HEK293 (cell line): ENCODE results near the gene SLC35G6.
A peak's percentile ranks its signal among the peaks of the same experiment; 100 is the strongest.

Source experiments
- CTCF ChIP-seq: fragments of 450-650 bp; formaldehyde crosslinking; IDR thresholded peaks from 2 replicates; pipeline ENCODE4 v1.5.1; 2016; ENCODE audit warnings: missing biosample characterization, missing genetic modification characterization
- HOXA7 ChIP-seq: sonication (generic); formaldehyde crosslinking; IDR thresholded peaks from 2 replicates; pipeline ENCODE4 v1.8.1; 2022; ENCODE audit warnings: missing genetic modification reagents, borderline replicate concordance
- KLF1 ChIP-seq: fragments of 450-650 bp; formaldehyde crosslinking; IDR thresholded peaks from 2 replicates; pipeline ENCODE4 v1.5.1; 2016; ENCODE audit warnings: missing biosample characterization, missing genetic modification characterization
- KLF10 ChIP-seq: fragments of 450-650 bp; IDR thresholded peaks from 2 replicates; pipeline ENCODE4 v1.5.1; 2018; ENCODE audit warnings: missing biosample characterization, mild to moderate bottlenecking, missing genetic modification characterization
- PRDM6 ChIP-seq: fragments of 450-650 bp; formaldehyde crosslinking; IDR thresholded peaks from 2 replicates; pipeline ENCODE4 v1.5.1; 2017; ENCODE audit warnings: missing biosample characterization, missing genetic modification characterization
- TSHZ1 ChIP-seq: fragments of 450-650 bp; formaldehyde crosslinking; IDR thresholded peaks from 2 replicates; pipeline ENCODE4 v1.5.1; 2016; ENCODE audit warnings: missing biosample characterization, missing genetic modification characterization, borderline replicate concordance
- YY2 ChIP-seq: fragments of 450-650 bp; formaldehyde crosslinking; IDR thresholded peaks from 2 replicates; pipeline ENCODE4 v1.5.1; 2016; ENCODE audit warnings: missing biosample characterization, missing genetic modification characterization
- ZBTB7A ChIP-seq: fragments of 450-650 bp; formaldehyde crosslinking; IDR thresholded peaks from 2 replicates; pipeline ENCODE4 v1.5.1; 2016; ENCODE audit warnings: low read depth, missing biosample characterization, missing genetic modification characterization
- ZNF114 ChIP-seq: fragments of 450-650 bp; formaldehyde crosslinking; IDR thresholded peaks from 2 replicates; pipeline ENCODE4 v1.5.0; 2017; ENCODE audit warnings: missing biosample characterization, missing genetic modification characterization
- ZNF138 ChIP-seq: fragments of 450-650 bp; formaldehyde crosslinking; IDR thresholded peaks from 2 replicates; pipeline ENCODE4 v1.5.1; 2016; ENCODE audit warnings: missing biosample characterization, missing genetic modification characterization, borderline replicate concordance
- ZNF223 ChIP-seq: fragments of 450-650 bp; formaldehyde crosslinking; IDR thresholded peaks from 2 replicates; pipeline ENCODE4 v1.5.1; 2016; ENCODE audit warnings: missing biosample characterization, missing genetic modification characterization
- ZNF266 ChIP-seq: fragments of 450-650 bp; formaldehyde crosslinking; IDR thresholded peaks from 2 replicates; pipeline ENCODE4 v1.5.1; 2016; ENCODE audit warnings: missing biosample characterization, missing genetic modification characterization, low read depth
- ZNF350 ChIP-seq: fragments of 450-650 bp; formaldehyde crosslinking; IDR thresholded peaks from 2 replicates; pipeline ENCODE4 v1.5.0; 2017; ENCODE audit warnings: missing biosample characterization, mild to moderate bottlenecking, missing genetic modification characterization
- ZNF366 ChIP-seq: fragments of 450-650 bp; formaldehyde crosslinking; conservative IDR thresholded peaks from 2 replicates; pipeline ENCODE4 v1.5.1; 2016; ENCODE audit warnings: missing biosample characterization, missing genetic modification characterization
- ZNF473 ChIP-seq: fragments of 450-650 bp; formaldehyde crosslinking; IDR thresholded peaks from 2 replicates; pipeline ENCODE4 v1.5.1; 2017; ENCODE audit warnings: missing biosample characterization, missing genetic modification characterization
- ZNF610 ChIP-seq: fragments of 450-650 bp; formaldehyde crosslinking; IDR thresholded peaks from 2 replicates; pipeline ENCODE4 v1.5.1; 2016; ENCODE audit warnings: missing biosample characterization, missing genetic modification characterization, borderline replicate concordance
- ZNF621 ChIP-seq: fragments of 450-650 bp; formaldehyde crosslinking; IDR thresholded peaks from 2 replicates; pipeline ENCODE4 v1.5.1; 2017; ENCODE audit warnings: missing biosample characterization, missing genetic modification characterization
- ZNF624 ChIP-seq: fragments of 450-650 bp; formaldehyde crosslinking; IDR thresholded peaks from 2 replicates; pipeline ENCODE4 v1.5.1; 2017; ENCODE audit warnings: missing biosample characterization, missing genetic modification characterization
- ZNF654 ChIP-seq: fragments of 450-650 bp; formaldehyde crosslinking; IDR thresholded peaks from 2 replicates; pipeline ENCODE4 v1.5.1; 2016; ENCODE audit warnings: low read depth, missing biosample characterization, missing genetic modification characterization
- ZNF777 ChIP-seq: fragments of 450-650 bp; formaldehyde crosslinking; IDR thresholded peaks from 2 replicates; pipeline ENCODE4 v1.5.1; 2017; ENCODE audit warnings: missing biosample characterization, missing genetic modification characterization, borderline replicate concordance
- ZSCAN16 ChIP-seq: fragments of 450-650 bp; formaldehyde crosslinking; IDR thresholded peaks from 2 replicates; pipeline ENCODE4 v1.5.1; 2016; ENCODE audit warnings: missing biosample characterization, missing genetic modification characterization
- ZSCAN23 ChIP-seq: fragments of 450-650 bp; formaldehyde crosslinking; IDR thresholded peaks from 2 replicates; pipeline ENCODE4 v1.5.1; 2016; ENCODE audit warnings: missing biosample characterization, missing genetic modification characterization
- TF ChIP-seq, protein P1 (sequence below): fragments of 450-650 bp; formaldehyde crosslinking; IDR thresholded peaks from 2 replicates; pipeline ENCODE4 v1.5.1; 2016; ENCODE audit warnings: missing biosample characterization, missing genetic modification characterization
- TF ChIP-seq, protein P2 (sequence below): fragments of 450-650 bp; formaldehyde crosslinking; IDR thresholded peaks from 2 replicates; pipeline ENCODE4 v1.5.1; 2017; ENCODE audit warnings: missing biosample characterization, missing genetic modification characterization

The SLC35G6 gene

GRCh38 chr17:7436556-7437368, 44.5 kb upstream of the SLC35G6 start (continued):
- TF ChIP-seq PRDM6 (tag by site-specific recombination) = no peak
- TF ChIP-seq, protein P1, sequence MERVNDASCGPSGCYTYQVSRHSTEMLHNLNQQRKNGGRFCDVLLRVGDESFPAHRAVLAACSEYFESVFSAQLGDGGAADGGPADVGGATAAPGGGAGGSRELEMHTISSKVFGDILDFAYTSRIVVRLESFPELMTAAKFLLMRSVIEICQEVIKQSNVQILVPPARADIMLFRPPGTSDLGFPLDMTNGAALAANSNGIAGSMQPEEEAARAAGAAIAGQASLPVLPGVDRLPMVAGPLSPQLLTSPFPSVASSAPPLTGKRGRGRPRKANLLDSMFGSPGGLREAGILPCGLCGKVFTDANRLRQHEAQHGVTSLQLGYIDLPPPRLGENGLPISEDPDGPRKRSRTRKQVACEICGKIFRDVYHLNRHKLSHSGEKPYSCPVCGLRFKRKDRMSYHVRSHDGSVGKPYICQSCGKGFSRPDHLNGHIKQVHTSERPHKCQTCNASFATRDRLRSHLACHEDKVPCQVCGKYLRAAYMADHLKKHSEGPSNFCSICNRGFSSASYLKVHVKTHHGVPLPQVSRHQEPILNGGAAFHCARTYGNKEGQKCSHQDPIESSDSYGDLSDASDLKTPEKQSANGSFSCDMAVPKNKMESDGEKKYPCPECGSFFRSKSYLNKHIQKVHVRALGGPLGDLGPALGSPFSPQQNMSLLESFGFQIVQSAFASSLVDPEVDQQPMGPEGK = no peak
- TF ChIP-seq ZNF138 = no peak
- TF ChIP-seq ZNF654 (tag by site-specific recombination) = peak; percentile 27; the same call in 1 of the 2 replicates
- no peak for TF ChIP-seq ZNF223 (tag by site-specific recombination)
- TF ChIP-seq TSHZ1 = no peak
- TF ChIP-seq ZNF624 (tag by site-specific recombination) = no peak
- peak; percentile 81 for TF ChIP-seq CTCF
- no peak for TF ChIP-seq ZNF777 (tag by site-specific recombination)
- TF ChIP-seq YY2 = no peak
- TF ChIP-seq ZNF610 (tag by site-specific recombination) = no peak
- no peak for TF ChIP-seq ZNF366 (tag by site-specific recombination)
- no peak for TF ChIP-seq ZSCAN23 (tag by site-specific recombination)
- TF ChIP-seq ZNF114 = no peak
- TF ChIP-seq KLF1 (tag by site-specific recombination) = no peak
- TF ChIP-seq ZSCAN16 = no peak
- no peak for TF ChIP-seq ZNF621
- no peak for TF ChIP-seq ZBTB7A (tag by site-specific recombination)
- TF ChIP-seq HOXA7 (CRISPR knock-in tag) = no peak
- TF ChIP-seq KLF10 = peak; percentile 45; the same call in 1 of the 2 replicates
- no peak for TF ChIP-seq ZNF350 (tag by site-specific recombination)
- no peak for TF ChIP-seq ZNF266
- TF ChIP-seq, protein P2, sequence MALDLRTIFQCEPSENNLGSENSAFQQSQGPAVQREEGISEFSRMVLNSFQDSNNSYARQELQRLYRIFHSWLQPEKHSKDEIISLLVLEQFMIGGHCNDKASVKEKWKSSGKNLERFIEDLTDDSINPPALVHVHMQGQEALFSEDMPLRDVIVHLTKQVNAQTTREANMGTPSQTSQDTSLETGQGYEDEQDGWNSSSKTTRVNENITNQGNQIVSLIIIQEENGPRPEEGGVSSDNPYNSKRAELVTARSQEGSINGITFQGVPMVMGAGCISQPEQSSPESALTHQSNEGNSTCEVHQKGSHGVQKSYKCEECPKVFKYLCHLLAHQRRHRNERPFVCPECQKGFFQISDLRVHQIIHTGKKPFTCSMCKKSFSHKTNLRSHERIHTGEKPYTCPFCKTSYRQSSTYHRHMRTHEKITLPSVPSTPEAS (tag by site-specific recombination) = no peak
- TF ChIP-seq ZNF473 (tag by site-specific recombination) = no peak
